Panc1 (cell line): Measurements from ENCODE around the gene RNF225. TPM values are rescaled to one million over a fixed set of nuclear protein-coding genes. Genes with fewer than 3 reads are reported as not detected.

Source experiments
- ATAC-seq: fragments of 200-7000 bp; cut with Tn5 transposase; 2 replicates; pipeline ENCODE4 v1.9.1; 2020; ENCODE audit warnings: mild to moderate bottlenecking, moderate library complexity
- BruUV-seq: library from RNA; stranded (reverse); fragments of 400-500 nt; replicated peaks from 2 replicates; lab custom pipeline; 2021; lab: Mats Ljungman, UMichigan
- CTCF ChIA-PET: fragments of 300-600 bp; sonication (Branson Sonifier 250); formaldehyde crosslinking; loops from one replicate; lab custom pipeline; 2022; ENCODE audit warnings: antibody characterized with exemption; lab: Charles Lee
- POLR2A ChIA-PET: fragments of 300-600 bp; sonication (Branson Sonifier 250); formaldehyde crosslinking; loops from one replicate; lab custom pipeline; 2022; ENCODE audit warnings: antibody characterized with exemption; lab: Charles Lee
- DNase-seq: peaks from one replicate; pipeline ENCODE4 v3.0.0-alpha.2; 2010; ENCODE audit warnings: low read depth, low spot score
- H3K27ac ChIP-seq: 2 replicates; pipeline ENCODE4 v1.5.1; 2011; ENCODE audit warnings: mild to moderate bottlenecking, low read length, inconsistent platforms
- H3K27me3 ChIP-seq: fragments of 200-500 bp; sonication (Bioruptor generic); 2 replicates; pipeline ENCODE4 v1.6.0; 2014; ENCODE audit warnings: low read length, inconsistent platforms; ENCODE audit not compliant: control insufficient read depth, insufficient read depth
- H3K36me3 ChIP-seq: fragments of 200-500 bp; sonication (Bioruptor generic); 2 replicates; pipeline ENCODE4 v1.5.1; 2014; ENCODE audit warnings: inconsistent platforms, mild to moderate bottlenecking, low read length, moderate library complexity; ENCODE audit not compliant: control insufficient read depth, insufficient read depth
- H3K4me1 ChIP-seq: 2 replicates; pipeline ENCODE4 v1.5.1; 2011; ENCODE audit warnings: inconsistent platforms, mild to moderate bottlenecking, low read length, moderate library complexity; ENCODE audit not compliant: control insufficient read depth, insufficient read depth
- H3K4me3 ChIP-seq, 2 experiments: 2 replicates each; pipeline ENCODE4 v1.5.1; 2011 to 2012; ENCODE audit warnings: low read depth in 2 of 2, low read length in 2 of 2, mild to moderate bottlenecking in 2 of 2, inconsistent platforms in 1 of 2, moderate library complexity in 1 of 2
- H3K9me3 ChIP-seq: fragments of 200-500 bp; sonication (Bioruptor generic); 2 replicates; pipeline ENCODE4 v1.5.1; 2014; ENCODE audit warnings: low read depth, mild to moderate bottlenecking, inconsistent platforms, low read length, moderate library complexity; ENCODE audit not compliant: control insufficient read depth, insufficient read depth
- CTCF ChIP-seq: fragments of 450-650 bp; IDR thresholded peaks from 2 replicates; pipeline ENCODE4 v1.5.1; 2017; ENCODE audit warnings: mild to moderate bottlenecking
- POLR2AphosphoS5 ChIP-seq: IDR thresholded peaks from 2 replicates; pipeline ENCODE4 v1.6.1; 2012; ENCODE audit warnings: mild to moderate bottlenecking, low read depth, low read length, moderate library complexity
- REST ChIP-seq, 2 experiments: IDR thresholded peaks; 2 replicates each; pipeline ENCODE4 v1.6.1; 2011 to 2012; ENCODE audit warnings: low read depth in 2 of 2, control low read depth in 1 of 2, low read length in 1 of 2, mild to moderate bottlenecking in 1 of 2, moderate library complexity in 1 of 2; ENCODE audit not compliant: insufficient read depth in 1 of 2
- SIN3A ChIP-seq: IDR thresholded peaks from 2 replicates; pipeline ENCODE4 v1.6.1; 2012; ENCODE audit warnings: low read depth, mild to moderate bottlenecking, low read length, moderate library complexity, borderline replicate concordance; ENCODE audit not compliant: insufficient read depth
- TCF7L2 ChIP-seq: IDR thresholded peaks from 2 replicates; pipeline ENCODE4 v1.6.1; 2011; ENCODE audit warnings: mild to moderate bottlenecking, low read depth, low read length, inconsistent platforms
- in situ Hi-C: cut with HindIII; loops from 2 replicates; pipeline ENCODE4 v1.10.0; 2016; ENCODE audit warnings: low sequenced_read_pairs, low pct_unique_long_range_greater_than_20kb
- intact Hi-C: fragments of 100-400 bp; cut with micrococcal nuclease; formaldehyde crosslinking; loops from one replicate; pipeline ENCODE4 v1.10.0; 2022; ENCODE audit not compliant: unreplicated experiment
- total RNA-seq: library from RNA; stranded (reverse); gene quantifications from one replicate; pipeline ENCODE4 v1.2.1, GENCODE V29; 2021; ENCODE audit not compliant: unreplicated experiment

Gene RNF225
- total RNA-seq, 1 experiment from 2014 or later: 1.6 TPM

GRCh38 chr19:58428617-58429016 lies 33.2 kb downstream of the RNF225 start:
- no peak overlapping the region for H3K4me3 ChIP-seq
- TF ChIP-seq REST (IDR thresholded peaks at IDR 0.05; ENCODE audit: insufficient read depth in 1 of 2, low read depth in 2 of 2, low read length in 1 of 2) (no peak), POLR2AphosphoS5 (no peak), SIN3A (no peak), CTCF (no peak), TCF7L2 (no peak)
- BruUV-seq: no TSS peak
- no peaks in the 10 kb centered on the region for H3K27me3 ChIP-seq
- CTCF ChIA-PET: no interaction called here
- H3K4me1 ChIP-seq: no peaks in the 10 kb centered on the region
- no peak overlapping the region for H3K27ac ChIP-seq
- DNase-seq: no peak
- intact Hi-C loops: no loop called here
- ATAC-seq: no peak
- H3K9me3 ChIP-seq: peaks cover 19% of the 10 kb centered on the region
- in situ Hi-C loops: no loop called here
- H3K36me3 ChIP-seq: no peaks in the 10 kb centered on the region
- POLR2A ChIA-PET: no interaction called here

DNA sequence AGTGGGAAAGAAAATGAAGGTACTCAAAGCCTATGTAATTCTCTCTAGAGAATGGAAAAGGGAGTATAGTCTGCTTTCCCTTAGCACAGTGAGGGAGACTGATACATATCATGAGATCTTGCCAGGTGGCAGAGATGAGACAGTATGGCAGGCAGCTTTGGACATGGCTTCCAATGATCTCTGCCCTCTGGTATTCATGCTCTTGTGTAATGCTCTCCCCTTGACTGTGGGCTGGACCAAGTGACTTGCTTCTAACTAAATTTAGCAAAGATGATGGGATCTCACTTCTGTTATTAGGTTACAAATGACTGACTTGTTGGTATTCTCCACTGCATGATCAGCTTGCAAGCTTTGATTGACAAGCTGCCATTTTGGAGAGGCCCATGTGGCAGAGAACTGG lies 34.3 kb downstream of the RNF225 start:
- TF ChIP-seq REST (IDR thresholded peaks at IDR 0.05; ENCODE audit: insufficient read depth in 1 of 2, low read depth in 2 of 2, low read length in 1 of 2) (no peak), SIN3A (no peak), POLR2AphosphoS5 (no peak), TCF7L2 (no peak)
- H3K4me1 ChIP-seq: no peaks in the 10 kb centered on the region
- intact Hi-C loops (no loop called here), in situ Hi-C loops (no loop called here)
- CTCF ChIA-PET: no interaction called here
- H3K9me3 ChIP-seq: peaks cover 30% of the 10 kb centered on the region
- BruUV-seq: no TSS peak
- H3K27ac ChIP-seq: no peak overlapping the region
- no peaks in the 10 kb centered on the region for H3K27me3 ChIP-seq
- no peak overlapping the region for H3K4me3 ChIP-seq
- ATAC-seq: no peak
- POLR2A ChIA-PET: no interaction called here
- DNase-seq: no peak
- H3K36me3 ChIP-seq: no peaks in the 10 kb centered on the region
